ENCODE data around the gene PARP1. TPM values are rescaled to one million over a fixed set of nuclear protein-coding genes. Genes with fewer than 3 reads are reported as not detected.

Gene PARP1
- total RNA-seq, 1 experiment from 2014 or later = 263 TPM

DNA sequence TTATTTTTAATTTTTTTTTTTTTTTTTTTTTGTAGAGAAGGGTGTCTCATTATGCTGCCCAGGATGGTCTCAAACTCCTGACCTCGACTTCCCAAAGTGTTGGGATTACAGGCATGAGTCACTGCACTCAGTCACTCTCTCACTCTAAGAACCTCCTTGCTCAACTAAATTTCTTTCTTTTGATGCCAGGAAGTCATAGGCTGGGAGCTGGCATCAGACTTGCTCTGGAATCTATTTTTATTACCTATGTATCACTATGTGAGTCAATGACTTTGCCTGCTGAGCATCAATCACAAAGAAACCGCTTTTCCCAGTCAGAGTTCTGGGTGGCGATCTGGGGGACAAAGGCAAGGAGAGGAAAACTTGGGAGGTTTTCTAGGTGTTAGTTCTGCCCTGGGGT is 35.5 kb upstream of the PARP1 start:
- Histone ChIP-seq H3K27me3 (replicated peaks; ENCODE audit: insufficient read depth, low read depth, low read length, poor library complexity) (no peaks in the 10 kb centered on the region), H3K4me3 (ENCODE audit: low read depth, low read length, poor library complexity, severe bottlenecking) (no peak overlapping the region), H3K27ac (ENCODE audit: low read depth, low read length, poor library complexity, severe bottlenecking) (no peak overlapping the region), H3K9me3 (ENCODE audit: low read depth, low read length, poor library complexity, severe bottlenecking) (no peaks in the 10 kb centered on the region), H3K4me1 (ENCODE audit: insufficient read depth, low read length, poor library complexity, severe bottlenecking) (no peaks in the 10 kb centered on the region), H3K36me3 (ENCODE audit: insufficient read depth, low read length, poor library complexity, severe bottlenecking) (no peaks in the 10 kb centered on the region)
- no TSS peak for BruUV-seq (replicated peaks)
- TF ChIP-seq, protein P1, sequence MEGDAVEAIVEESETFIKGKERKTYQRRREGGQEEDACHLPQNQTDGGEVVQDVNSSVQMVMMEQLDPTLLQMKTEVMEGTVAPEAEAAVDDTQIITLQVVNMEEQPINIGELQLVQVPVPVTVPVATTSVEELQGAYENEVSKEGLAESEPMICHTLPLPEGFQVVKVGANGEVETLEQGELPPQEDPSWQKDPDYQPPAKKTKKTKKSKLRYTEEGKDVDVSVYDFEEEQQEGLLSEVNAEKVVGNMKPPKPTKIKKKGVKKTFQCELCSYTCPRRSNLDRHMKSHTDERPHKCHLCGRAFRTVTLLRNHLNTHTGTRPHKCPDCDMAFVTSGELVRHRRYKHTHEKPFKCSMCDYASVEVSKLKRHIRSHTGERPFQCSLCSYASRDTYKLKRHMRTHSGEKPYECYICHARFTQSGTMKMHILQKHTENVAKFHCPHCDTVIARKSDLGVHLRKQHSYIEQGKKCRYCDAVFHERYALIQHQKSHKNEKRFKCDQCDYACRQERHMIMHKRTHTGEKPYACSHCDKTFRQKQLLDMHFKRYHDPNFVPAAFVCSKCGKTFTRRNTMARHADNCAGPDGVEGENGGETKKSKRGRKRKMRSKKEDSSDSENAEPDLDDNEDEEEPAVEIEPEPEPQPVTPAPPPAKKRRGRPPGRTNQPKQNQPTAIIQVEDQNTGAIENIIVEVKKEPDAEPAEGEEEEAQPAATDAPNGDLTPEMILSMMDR (conservative IDR thresholded peaks at IDR 0.05; ENCODE audit: low read depth, low read length) = no peak
- TF ChIP-seq EZH2 (IDR thresholded peaks at IDR 0.05; ENCODE audit: borderline replicate concordance, low read depth, low read length, poor library complexity, severe bottlenecking) = no peak
- POLR2A ChIA-PET (ENCODE audit: low non-redundant PET) = no interaction called here
- DNase-seq (ENCODE audit: low spot score) = peak; percentile 30
- intact Hi-C loops (cut with micrococcal nuclease; ENCODE audit: unreplicated experiment) = no loop called here
- CTCF ChIA-PET = interaction anchor here (1.1 kb wide), 1 partner anchor 183 kb away, joined by 3 read pairs; no protein-coding TSS in a partner anchor

DNA sequence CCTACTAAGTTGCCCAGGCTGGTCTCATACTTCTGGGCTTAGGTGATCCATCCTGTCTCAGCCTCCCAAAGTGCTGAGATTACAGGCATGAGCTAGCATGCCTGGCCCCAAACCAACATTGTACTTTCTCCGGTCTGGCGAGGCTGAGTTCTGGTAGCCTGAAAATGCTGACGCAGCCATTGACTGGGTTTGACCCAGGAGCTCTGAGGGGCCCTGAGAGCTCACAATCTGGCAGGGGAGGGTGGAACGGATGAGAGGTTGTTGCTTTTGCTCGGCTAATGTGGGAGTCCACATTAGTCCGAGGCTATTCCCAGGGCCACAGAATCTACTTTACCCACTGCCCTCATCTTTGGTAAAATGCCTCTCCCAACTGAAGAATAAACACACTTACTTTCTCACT is 35.1 kb upstream of the PARP1 start:
- H3K36me3 ChIP-seq (ENCODE audit: insufficient read depth, low read length, poor library complexity, severe bottlenecking) = no peaks in the 10 kb centered on the region
- ChIA-PET CTCF (interaction anchor here (1.1 kb wide), 1 partner anchor 183 kb away, joined by 3 read pairs; no protein-coding TSS in a partner anchor), POLR2A (ENCODE audit: low non-redundant PET) (no interaction called here)
- no peak for DNase-seq (ENCODE audit: low spot score)
- H3K27me3 ChIP-seq (replicated peaks; ENCODE audit: insufficient read depth, low read depth, low read length, poor library complexity) = no peaks in the 10 kb centered on the region
- H3K4me1 ChIP-seq (ENCODE audit: insufficient read depth, low read length, poor library complexity, severe bottlenecking) = no peaks in the 10 kb centered on the region
- H3K4me3 ChIP-seq (ENCODE audit: low read depth, low read length, poor library complexity, severe bottlenecking) = no peak overlapping the region
- H3K9me3 ChIP-seq (ENCODE audit: low read depth, low read length, poor library complexity, severe bottlenecking) = no peaks in the 10 kb centered on the region
- no peak overlapping the region for H3K27ac ChIP-seq (ENCODE audit: low read depth, low read length, poor library complexity, severe bottlenecking)
- intact Hi-C loops (cut with micrococcal nuclease; ENCODE audit: unreplicated experiment) = no loop called here
- BruUV-seq (replicated peaks) = no TSS peak
- TF ChIP-seq, protein P1 (conservative IDR thresholded peaks at IDR 0.05; ENCODE audit: low read depth, low read length) = no peak
- no peak for TF ChIP-seq EZH2 (IDR thresholded peaks at IDR 0.05; ENCODE audit: borderline replicate concordance, low read depth, low read length, poor library complexity, severe bottlenecking)

DNA sequence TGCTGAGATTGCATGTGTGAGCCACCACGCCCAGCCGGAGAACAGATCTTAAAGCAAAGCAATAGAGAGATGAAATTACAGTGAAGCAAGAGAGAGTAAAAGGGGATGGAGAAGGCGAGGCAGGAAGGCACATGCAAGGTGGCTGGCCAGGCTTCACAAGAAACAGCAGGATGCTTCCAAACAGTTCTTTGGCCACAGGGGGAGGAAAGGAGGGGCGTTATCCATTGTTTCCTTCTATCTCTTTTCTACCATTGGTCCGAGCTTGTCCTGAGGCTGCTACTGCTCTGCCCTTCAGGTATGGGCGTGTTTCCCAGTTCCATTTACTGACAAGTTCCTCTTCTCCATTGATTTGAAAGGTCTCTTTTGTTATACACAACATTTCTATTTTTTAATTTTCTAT is 33.7 kb upstream of the PARP1 start:
- TF ChIP-seq, protein P1 (conservative IDR thresholded peaks at IDR 0.05; ENCODE audit: low read depth, low read length) = no peak
- no peak for TF ChIP-seq EZH2 (IDR thresholded peaks at IDR 0.05; ENCODE audit: borderline replicate concordance, low read depth, low read length, poor library complexity, severe bottlenecking)
- DNase-seq (ENCODE audit: low spot score) = no peak
- Histone ChIP-seq H3K9me3 (ENCODE audit: low read depth, low read length, poor library complexity, severe bottlenecking) (no peaks in the 10 kb centered on the region), H3K4me3 (ENCODE audit: low read depth, low read length, poor library complexity, severe bottlenecking) (no peak overlapping the region), H3K36me3 (ENCODE audit: insufficient read depth, low read length, poor library complexity, severe bottlenecking) (no peaks in the 10 kb centered on the region), H3K27me3 (replicated peaks; ENCODE audit: insufficient read depth, low read depth, low read length, poor library complexity) (no peaks in the 10 kb centered on the region), H3K4me1 (ENCODE audit: insufficient read depth, low read length, poor library complexity, severe bottlenecking) (no peaks in the 10 kb centered on the region), H3K27ac (ENCODE audit: low read depth, low read length, poor library complexity, severe bottlenecking) (no peak overlapping the region)
- intact Hi-C loops (cut with micrococcal nuclease; ENCODE audit: unreplicated experiment) = no loop called here
- CTCF ChIA-PET = no interaction called here
- BruUV-seq (replicated peaks) = no TSS peak
- POLR2A ChIA-PET (ENCODE audit: low non-redundant PET) = no interaction called here

Data from A673 (cell line).